ENCODE data around the gene NT5E.

DNA sequence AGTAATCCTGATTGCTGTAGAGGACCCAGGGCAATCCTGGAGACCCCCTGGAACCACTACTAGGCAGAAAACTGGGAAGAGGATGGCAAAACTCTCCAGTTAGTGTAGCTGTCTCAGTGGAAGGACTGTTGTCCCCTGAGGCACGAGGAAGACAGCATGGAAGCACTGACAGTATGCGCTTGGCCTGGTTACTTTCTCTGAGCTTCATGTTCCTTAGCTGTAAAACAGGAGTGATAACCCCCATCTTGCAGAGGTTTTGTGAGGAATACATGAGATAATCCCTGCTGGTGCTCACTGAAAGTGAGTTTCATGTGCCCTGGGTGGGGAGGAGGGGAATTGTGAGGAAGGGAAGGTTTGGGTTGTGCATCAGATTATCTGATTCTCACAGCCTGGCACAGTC, 3.2 kb downstream of the NT5E start:
- TF ChIP-seq CTCF (IDR thresholded peaks at IDR 0.05; ENCODE audit: low read length) (no peak), EZH2 (IDR thresholded peaks at IDR 0.05; ENCODE audit: borderline replicate concordance, low read length) (no peak)

Data from OCI-LY1 (cell line).